EH (cell line): ENCODE measurements around the gene PMM1.
"Not testable (repeated sequence)": the region's sequence is repeated elsewhere in the genome, so short reads cannot be mapped to it uniquely, and the experiment has no call there.

Experiments used
- DNase-seq: peaks from one replicate; pipeline ENCODE4 v3.0.0-alpha.2; 2015; ENCODE audit warnings: low read depth

The PMM1 gene

GRCh38 chr22:41589391-41590241 lies at the start of gene PMM1:
TSS of gene PMM1 (minus strand) at chr22:41589840. CDS start at chr22:41589805, 35 bp downstream.
- DNase-seq: peak; percentile 100

GRCh38 chr22:41638748-41639147 lies 49.1 kb upstream of the PMM1 start:
- no peak for DNase-seq

GRCh38 chr22:41638124-41638523 lies 48.5 kb upstream of the PMM1 start:
- no peak for DNase-seq

GRCh38 chr22:41637623-41638022 lies 48.0 kb upstream of the PMM1 start:
- DNase-seq: not testable (repeated sequence)

GRCh38 chr22:41636467-41636866 lies 46.8 kb upstream of the PMM1 start:
- DNase-seq: peak; percentile 72

GRCh38 chr22:41634610-41635009 lies 45.0 kb upstream of the PMM1 start:
- DNase-seq: not testable (repeated sequence)

- DNase-seq: not testable (repeated sequence)
These were observed 42.0 kb upstream of the PMM1 start for GRCh38 chr22:41631615-41632014.

- DNase-seq: not testable (repeated sequence)
These were observed 41.5 kb upstream of the PMM1 start for GRCh38 chr22:41631115-41631514.

- no peak for DNase-seq
These were observed 35.9 kb upstream of the PMM1 start for GRCh38 chr22:41625577-41625976.

GRCh38 chr22:41621911-41622179 lies 32.2 kb upstream of the PMM1 start:
- DNase-seq: no peak

GRCh38 chr22:41621099-41621910 lies 31.7 kb upstream of the PMM1 start, which contains the start of gene XRCC6:
TSS of gene XRCC6 (plus strand) at chr22:41621295. CDS start at chr22:41622005, 710 bp downstream.
- DNase-seq: peak; percentile 100

GRCh38 chr22:41620589-41621098 lies 31.0 kb upstream of the PMM1 start, which contains the start of gene DESI1:
TSS of gene DESI1 (minus strand) at chr22:41621043. CDS start at chr22:41620839, 204 bp downstream.
- DNase-seq: no peak

- peak; percentile 37 for DNase-seq
These were observed 30.4 kb upstream of the PMM1 start for GRCh38 chr22:41619979-41620588.

GRCh38 chr22:41613456-41613855 lies 23.8 kb upstream of the PMM1 start:
- no peak for DNase-seq

- no peak for DNase-seq
These were observed 23.1 kb upstream of the PMM1 start for GRCh38 chr22:41612603-41613306.

GRCh38 chr22:41608386-41608785 lies 18.7 kb upstream of the PMM1 start:
- no peak for DNase-seq

GRCh38 chr22:41603873-41604332 lies 14.3 kb upstream of the PMM1 start:
- DNase-seq: no peak

- no peak for DNase-seq
These were observed 11.3 kb upstream of the PMM1 start for GRCh38 chr22:41600976-41601375.

- DNase-seq: no peak
These were observed 9.4 kb upstream of the PMM1 start for GRCh38 chr22:41598891-41599635.

GRCh38 chr22:41598081-41598480 lies 8.4 kb upstream of the PMM1 start:
- DNase-seq: peak; percentile 85

GRCh38 chr22:41597635-41597953 lies 8.0 kb upstream of the PMM1 start:
- DNase-seq: no peak
